ENCODE measurements around the gene PCSK7.

Gene PCSK7

DNA sequence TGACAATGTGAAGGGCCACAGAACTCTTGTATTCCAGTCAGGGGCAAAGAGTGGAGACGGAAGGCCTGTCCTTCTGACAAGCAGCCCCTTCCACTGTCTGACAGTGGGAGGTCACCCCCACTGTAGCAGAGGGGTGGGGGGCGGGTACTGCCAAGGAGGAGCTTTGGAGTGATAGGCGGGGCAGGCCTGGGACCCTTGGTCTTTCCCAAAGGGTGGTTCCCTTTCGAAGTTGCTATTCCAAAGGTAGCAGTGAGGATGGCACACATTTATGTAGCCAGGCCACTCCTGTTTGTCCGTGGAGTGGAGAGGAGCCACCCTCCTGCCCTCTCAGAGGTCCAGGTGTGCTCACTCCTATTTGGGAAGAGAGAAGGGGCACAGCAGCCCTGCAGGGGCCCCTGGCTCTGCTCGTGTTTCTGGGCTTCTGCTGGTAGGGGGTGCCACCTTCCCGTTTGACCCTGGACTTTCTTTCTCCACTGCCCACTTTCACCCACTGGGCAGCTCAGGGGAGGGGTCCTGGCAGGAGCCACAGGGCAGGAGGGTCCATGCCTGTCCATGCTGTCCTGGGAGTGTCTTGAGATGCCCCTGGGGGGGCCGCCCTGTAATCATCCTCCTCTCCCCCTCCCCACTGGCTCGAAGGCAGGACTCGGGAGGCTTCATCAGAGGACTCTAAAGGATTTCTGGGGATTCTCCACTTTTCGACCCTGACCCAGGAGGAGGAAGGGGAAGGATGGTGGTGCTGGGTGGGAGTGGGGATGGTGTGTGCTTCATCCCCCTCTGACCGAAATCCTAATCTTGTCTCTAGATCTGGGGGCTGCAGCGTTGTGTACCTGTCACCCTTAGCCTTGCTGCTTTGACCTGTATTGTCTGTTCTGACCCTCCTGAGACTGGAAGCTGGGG is 31.7 kb downstream of the PCSK7 start:
- no peak overlapping the region for H3K27ac ChIP-seq (ENCODE audit: low read length)
- H3K4me1 ChIP-seq (ENCODE audit: low read length) = no peaks in the 10 kb centered on the region
- H3K27me3 ChIP-seq (replicated peaks; ENCODE audit: insufficient read depth, low read length) = no peaks in the 10 kb centered on the region
- no peak overlapping the region for H3K4me2 ChIP-seq (ENCODE audit: low read depth, low read length)
- H3K9me3 ChIP-seq (replicated peaks; ENCODE audit: insufficient read depth, low read length) = no peaks in the 10 kb centered on the region
- no peaks in the 10 kb centered on the region for H4K20me1 ChIP-seq (ENCODE audit: insufficient read depth, low read length)
- H3K9ac ChIP-seq (ENCODE audit: low read length) = no peak overlapping the region
- H3K36me3 ChIP-seq (replicated peaks; ENCODE audit: insufficient read depth, low read length) = no peaks in the 10 kb centered on the region
- no peak overlapping the region for H2AFZ ChIP-seq (ENCODE audit: low read length)
- no peaks in the 10 kb centered on the region for H3K9me2 ChIP-seq (replicated peaks; ENCODE audit: insufficient read depth, low read length)
- TF ChIP-seq EZH2phosphoT487 (IDR thresholded peaks at IDR 0.05; ENCODE audit: low read length) (no peak), EZH2 (optimal IDR thresholded peaks at IDR 0.05; ENCODE audit: low read depth, low read length) (no peak)
- TF ChIP-seq, protein P1, sequence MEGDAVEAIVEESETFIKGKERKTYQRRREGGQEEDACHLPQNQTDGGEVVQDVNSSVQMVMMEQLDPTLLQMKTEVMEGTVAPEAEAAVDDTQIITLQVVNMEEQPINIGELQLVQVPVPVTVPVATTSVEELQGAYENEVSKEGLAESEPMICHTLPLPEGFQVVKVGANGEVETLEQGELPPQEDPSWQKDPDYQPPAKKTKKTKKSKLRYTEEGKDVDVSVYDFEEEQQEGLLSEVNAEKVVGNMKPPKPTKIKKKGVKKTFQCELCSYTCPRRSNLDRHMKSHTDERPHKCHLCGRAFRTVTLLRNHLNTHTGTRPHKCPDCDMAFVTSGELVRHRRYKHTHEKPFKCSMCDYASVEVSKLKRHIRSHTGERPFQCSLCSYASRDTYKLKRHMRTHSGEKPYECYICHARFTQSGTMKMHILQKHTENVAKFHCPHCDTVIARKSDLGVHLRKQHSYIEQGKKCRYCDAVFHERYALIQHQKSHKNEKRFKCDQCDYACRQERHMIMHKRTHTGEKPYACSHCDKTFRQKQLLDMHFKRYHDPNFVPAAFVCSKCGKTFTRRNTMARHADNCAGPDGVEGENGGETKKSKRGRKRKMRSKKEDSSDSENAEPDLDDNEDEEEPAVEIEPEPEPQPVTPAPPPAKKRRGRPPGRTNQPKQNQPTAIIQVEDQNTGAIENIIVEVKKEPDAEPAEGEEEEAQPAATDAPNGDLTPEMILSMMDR (IDR thresholded peaks at IDR 0.05; ENCODE audit: low read length) = no peak
- no peak for DNase-seq
- no peaks in the 10 kb centered on the region for H3K79me2 ChIP-seq (ENCODE audit: low read length)
- no peak overlapping the region for H3K4me3 ChIP-seq (ENCODE audit: low read length)
- H3F3A ChIP-seq (ENCODE audit: insufficient read depth, low read length) = no peaks in the 10 kb centered on the region

DNA sequence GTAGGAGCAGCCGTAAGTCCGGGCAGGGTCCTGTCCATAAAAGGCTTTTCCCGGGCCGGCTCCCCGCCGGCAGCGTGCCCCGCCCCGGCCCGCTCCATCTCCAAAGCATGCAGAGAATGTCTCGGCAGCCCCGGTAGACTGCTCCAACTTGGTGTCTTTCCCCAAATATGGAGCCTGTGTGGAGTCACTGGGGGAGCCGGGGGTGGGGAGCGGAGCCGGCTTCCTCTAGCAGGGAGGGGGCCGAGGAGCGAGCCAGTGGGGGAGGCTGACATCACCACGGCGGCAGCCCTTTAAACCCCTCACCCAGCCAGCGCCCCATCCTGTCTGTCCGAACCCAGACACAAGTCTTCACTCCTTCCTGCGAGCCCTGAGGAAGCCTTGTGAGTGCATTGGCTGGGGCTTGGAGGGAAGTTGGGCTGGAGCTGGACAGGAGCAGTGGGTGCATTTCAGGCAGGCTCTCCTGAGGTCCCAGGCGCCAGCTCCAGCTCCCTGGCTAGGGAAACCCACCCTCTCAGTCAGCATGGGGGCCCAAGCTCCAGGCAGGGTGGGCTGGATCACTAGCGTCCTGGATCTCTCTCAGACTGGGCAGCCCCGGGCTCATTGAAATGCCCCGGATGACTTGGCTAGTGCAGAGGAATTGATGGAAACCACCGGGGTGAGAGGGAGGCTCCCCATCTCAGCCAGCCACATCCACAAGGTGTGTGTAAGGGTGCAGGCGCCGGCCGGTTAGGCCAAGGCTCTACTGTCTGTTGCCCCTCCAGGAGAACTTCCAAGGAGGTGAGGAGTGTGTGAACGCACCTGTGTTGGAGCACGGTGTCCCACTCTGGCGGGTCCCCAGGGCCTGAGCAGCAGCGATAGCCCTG is 32.6 kb downstream of the PCSK7 start, which contains the start of gene TAGLN:
Gene TAGLN (plus strand): TSS at position 318 of the 863 bp plus-strand sequence. CDS start 3,644 bp downstream, outside the sequence.
- Histone ChIP-seq H3K4me1 (ENCODE audit: low read length) (no peaks in the 10 kb centered on the region), H2AFZ (ENCODE audit: low read length) (no peak within 1 kb of the TSS), H3K4me3 (ENCODE audit: low read length) (no peak within 1 kb of the TSS), H3K9ac (ENCODE audit: low read length) (no peak within 1 kb of the TSS), H3F3A (ENCODE audit: insufficient read depth, low read length) (no peaks in the 10 kb centered on the region), H3K4me2 (ENCODE audit: low read depth, low read length) (no peak within 1 kb of the TSS), H4K20me1 (ENCODE audit: insufficient read depth, low read length) (no peaks in the 10 kb centered on the region), H3K9me3 (replicated peaks; ENCODE audit: insufficient read depth, low read length) (no peaks in the 10 kb centered on the region), H3K9me2 (replicated peaks; ENCODE audit: insufficient read depth, low read length) (no peaks in the 10 kb centered on the region), H3K27ac (ENCODE audit: low read length) (no peak within 1 kb of the TSS), H3K27me3 (replicated peaks; ENCODE audit: insufficient read depth, low read length) (no peaks in the 10 kb centered on the region), H3K36me3 (replicated peaks; ENCODE audit: insufficient read depth, low read length) (no peaks in the 10 kb centered on the region), H3K79me2 (ENCODE audit: low read length) (no peaks in the 10 kb centered on the region)
- DNase-seq = no peak
- TF ChIP-seq EZH2 (optimal IDR thresholded peaks at IDR 0.05; ENCODE audit: low read depth, low read length) (no peak), EZH2phosphoT487 (IDR thresholded peaks at IDR 0.05; ENCODE audit: low read length) (no peak)
- TF ChIP-seq, protein P1 (IDR thresholded peaks at IDR 0.05; ENCODE audit: low read length) = no peak

DNA sequence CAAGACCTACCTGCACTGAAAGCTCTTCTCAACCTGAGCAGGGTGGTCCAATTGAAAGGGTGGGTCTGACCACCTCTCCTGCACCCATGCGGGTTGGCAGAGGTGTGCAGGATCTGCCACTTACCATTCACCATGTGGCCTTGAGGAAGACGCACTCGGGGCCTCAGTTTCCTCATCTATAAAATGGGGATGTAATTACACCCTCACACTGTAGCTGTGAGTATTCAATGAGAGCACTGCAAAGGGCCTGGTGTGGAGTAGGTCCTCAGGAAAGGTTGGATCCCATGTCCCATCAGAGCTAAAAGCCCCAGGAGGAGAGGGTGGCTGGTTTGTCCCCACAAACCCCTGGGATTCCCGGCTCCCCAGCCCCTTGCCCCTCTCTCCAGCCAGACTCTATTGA is 33.3 kb downstream of the PCSK7 start:
- H3K9me2 ChIP-seq (replicated peaks; ENCODE audit: insufficient read depth, low read length) = no peaks in the 10 kb centered on the region
- H3K27ac ChIP-seq (ENCODE audit: low read length) = no peak overlapping the region
- H3K9me3 ChIP-seq (replicated peaks; ENCODE audit: insufficient read depth, low read length) = no peaks in the 10 kb centered on the region
- H3K4me3 ChIP-seq (ENCODE audit: low read length) = no peak overlapping the region
- H3K79me2 ChIP-seq (ENCODE audit: low read length) = no peaks in the 10 kb centered on the region
- no peak for DNase-seq
- no peaks in the 10 kb centered on the region for H4K20me1 ChIP-seq (ENCODE audit: insufficient read depth, low read length)
- no peaks in the 10 kb centered on the region for H3K4me1 ChIP-seq (ENCODE audit: low read length)
- no peaks in the 10 kb centered on the region for H3K36me3 ChIP-seq (replicated peaks; ENCODE audit: insufficient read depth, low read length)
- H2AFZ ChIP-seq (ENCODE audit: low read length) = no peak overlapping the region
- TF ChIP-seq EZH2 (optimal IDR thresholded peaks at IDR 0.05; ENCODE audit: low read depth, low read length) = no peak
- TF ChIP-seq, protein P1 (IDR thresholded peaks at IDR 0.05; ENCODE audit: low read length) = no peak
- no peak for TF ChIP-seq EZH2phosphoT487 (IDR thresholded peaks at IDR 0.05; ENCODE audit: low read length)
- no peak overlapping the region for H3K4me2 ChIP-seq (ENCODE audit: low read depth, low read length)
- H3F3A ChIP-seq (ENCODE audit: insufficient read depth, low read length) = no peaks in the 10 kb centered on the region
- H3K27me3 ChIP-seq (replicated peaks; ENCODE audit: insufficient read depth, low read length) = no peaks in the 10 kb centered on the region
- no peak overlapping the region for H3K9ac ChIP-seq (ENCODE audit: low read length)
